HepG2 (cell line): ENCODE results near the gene SLC4A11. TPM values are rescaled to one million over a fixed set of nuclear protein-coding genes. Genes with fewer than 3 reads are reported as not detected.

Source experiments
- AGO2 ChIP-seq: fragments of 200-400 bp; formaldehyde crosslinking; optimal IDR thresholded peaks from 2 replicates; pipeline ENCODE3; 2017; ENCODE audit warnings: mild to moderate bottlenecking, low read depth, low read length, moderate library complexity
- GPBP1L1 ChIP-seq: sonication (generic); formaldehyde crosslinking; IDR thresholded peaks from 2 replicates; pipeline ENCODE4 v1.5.0; 2020; ENCODE audit warnings: mild to moderate bottlenecking, missing genetic modification reagents
- PHB2 ChIP-seq: fragments of 450-650 bp; IDR thresholded peaks from 2 replicates; pipeline ENCODE4 v1.6.1; 2018; ENCODE audit not compliant: partially characterized antibody
- PHF5A ChIP-seq: IDR thresholded peaks from one replicate; pipeline ENCODE4 v1.6.1; 2018; ENCODE audit warnings: low read depth, missing genetic modification reagents; ENCODE audit not compliant: unreplicated experiment
- PRPF4 ChIP-seq: fragments of 200-400 bp; formaldehyde crosslinking; IDR thresholded peaks from 2 replicates; pipeline ENCODE4 v1.6.1; 2016; ENCODE audit warnings: low read length, low read depth; ENCODE audit not compliant: poor library complexity, severe bottlenecking
- ZBTB46 ChIP-seq: sonication (generic); formaldehyde crosslinking; IDR thresholded peaks from 2 replicates; pipeline ENCODE4 v1.4.0; 2020; ENCODE audit warnings: mild to moderate bottlenecking, missing genetic modification reagents, borderline replicate concordance
- ZNF281 ChIP-seq: sonication (generic); formaldehyde crosslinking; IDR thresholded peaks from 2 replicates; pipeline ENCODE4 v1.4.0; 2020; ENCODE audit warnings: missing genetic modification reagents, borderline replicate concordance
- polyA plus RNA-seq, 8 experiments: library from polyadenylated mRNA; depleted of rRNA in 3 of 8; stranded (reverse) in 7 of 8; unstranded in 1 of 8; fragments of >200 nt; fragmentation: Illumina TruSeq in 4 of 8; extraction: Trizol in 4 of 8; gene quantifications; 2 replicates each; pipeline versions ENCODE4 v1.2.1 to v1.2.3, GENCODE V29; 2011 to 2016; ENCODE audit warnings: low read depth in 4 of 8, missing spikeins in 1 of 8, mixed read lengths in 1 of 8; ENCODE audit not compliant: insufficient read depth in 1 of 8
- total RNA-seq, 5 experiments: library from RNA; depleted of rRNA; stranded (reverse); fragments of >200 nt; fragmentation: Illumina TruSeq; extraction: Trizol; gene quantifications; 2 replicates each; pipeline ENCODE4 v1.2.3, GENCODE V29; 2016; ENCODE audit warnings: low read depth in 1 of 5
- TF ChIP-seq, protein P1 (sequence below): IDR thresholded peaks from 2 replicates; pipeline ENCODE4 v1.6.1; 2012; ENCODE audit warnings: low read length, improper control_type of control experiment
- TF ChIP-seq, protein P2 (sequence below): sonication (generic); formaldehyde crosslinking; IDR thresholded peaks from 2 replicates; pipeline ENCODE4 v1.5.0; 2020; ENCODE audit warnings: mild to moderate bottlenecking, missing genetic modification reagents, moderate library complexity
- TF ChIP-seq, protein P3 (sequence below): sonication (generic); formaldehyde crosslinking; IDR thresholded peaks from 2 replicates; pipeline ENCODE4 v1.4.0; 2020; ENCODE audit warnings: low read depth, mild to moderate bottlenecking, missing genetic modification reagents
- TF ChIP-seq, protein P4 (sequence below): sonication (generic); formaldehyde crosslinking; IDR thresholded peaks from 2 replicates; pipeline ENCODE4 v1.5.0; 2020; ENCODE audit warnings: mild to moderate bottlenecking, missing genetic modification reagents, borderline replicate concordance
- TF ChIP-seq, protein P5 (sequence below): IDR thresholded peaks from 2 replicates; pipeline ENCODE4 v1.6.1; 2016; ENCODE audit warnings: missing biosample characterization, missing genetic modification reagents, low read depth

The SLC4A11 gene
- total and polyA plus RNA-seq, 2 of the 13 experiments (the other 11 are each of a cell fraction or from before 2014, with no cell fraction given) = 3.9 to 27.0 TPM

DNA sequence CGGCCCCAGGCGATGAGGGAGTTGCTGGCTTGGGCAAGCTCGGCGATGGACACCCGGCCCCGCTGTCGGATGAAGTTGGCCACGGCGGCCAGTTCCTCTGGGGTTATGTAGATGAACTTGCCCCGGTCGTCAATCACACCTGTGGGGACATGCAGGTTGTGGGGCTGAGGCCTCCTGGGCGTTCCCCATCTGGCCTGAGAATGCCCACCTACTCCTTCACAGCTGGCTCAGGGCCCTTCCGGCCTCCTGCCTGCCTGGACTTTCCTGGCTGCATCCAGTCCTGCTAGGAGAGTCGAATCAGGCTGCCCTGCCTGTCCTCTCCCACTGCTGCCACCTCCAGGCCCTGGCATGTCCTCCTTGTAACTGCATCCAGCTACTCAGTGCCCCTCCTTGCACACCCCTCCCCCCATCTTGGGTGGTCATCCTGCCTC is 48.3 kb downstream of the SLC4A11 start (continued):
- TF ChIP-seq GPBP1L1 (CRISPR knock-in tag) = no peak
- TF ChIP-seq, protein P1, sequence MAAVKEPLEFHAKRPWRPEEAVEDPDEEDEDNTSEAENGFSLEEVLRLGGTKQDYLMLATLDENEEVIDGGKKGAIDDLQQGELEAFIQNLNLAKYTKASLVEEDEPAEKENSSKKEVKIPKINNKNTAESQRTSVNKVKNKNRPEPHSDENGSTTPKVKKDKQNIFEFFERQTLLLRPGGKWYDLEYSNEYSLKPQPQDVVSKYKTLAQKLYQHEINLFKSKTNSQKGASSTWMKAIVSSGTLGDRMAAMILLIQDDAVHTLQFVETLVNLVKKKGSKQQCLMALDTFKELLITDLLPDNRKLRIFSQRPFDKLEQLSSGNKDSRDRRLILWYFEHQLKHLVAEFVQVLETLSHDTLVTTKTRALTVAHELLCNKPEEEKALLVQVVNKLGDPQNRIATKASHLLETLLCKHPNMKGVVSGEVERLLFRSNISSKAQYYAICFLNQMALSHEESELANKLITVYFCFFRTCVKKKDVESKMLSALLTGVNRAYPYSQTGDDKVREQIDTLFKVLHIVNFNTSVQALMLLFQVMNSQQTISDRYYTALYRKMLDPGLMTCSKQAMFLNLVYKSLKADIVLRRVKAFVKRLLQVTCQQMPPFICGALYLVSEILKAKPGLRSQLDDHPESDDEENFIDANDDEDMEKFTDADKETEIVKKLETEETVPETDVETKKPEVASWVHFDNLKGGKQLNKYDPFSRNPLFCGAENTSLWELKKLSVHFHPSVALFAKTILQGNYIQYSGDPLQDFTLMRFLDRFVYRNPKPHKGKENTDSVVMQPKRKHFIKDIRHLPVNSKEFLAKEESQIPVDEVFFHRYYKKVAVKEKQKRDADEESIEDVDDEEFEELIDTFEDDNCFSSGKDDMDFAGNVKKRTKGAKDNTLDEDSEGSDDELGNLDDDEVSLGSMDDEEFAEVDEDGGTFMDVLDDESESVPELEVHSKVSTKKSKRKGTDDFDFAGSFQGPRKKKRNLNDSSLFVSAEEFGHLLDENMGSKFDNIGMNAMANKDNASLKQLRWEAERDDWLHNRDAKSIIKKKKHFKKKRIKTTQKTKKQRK = no peak
- TF ChIP-seq, protein P2, sequence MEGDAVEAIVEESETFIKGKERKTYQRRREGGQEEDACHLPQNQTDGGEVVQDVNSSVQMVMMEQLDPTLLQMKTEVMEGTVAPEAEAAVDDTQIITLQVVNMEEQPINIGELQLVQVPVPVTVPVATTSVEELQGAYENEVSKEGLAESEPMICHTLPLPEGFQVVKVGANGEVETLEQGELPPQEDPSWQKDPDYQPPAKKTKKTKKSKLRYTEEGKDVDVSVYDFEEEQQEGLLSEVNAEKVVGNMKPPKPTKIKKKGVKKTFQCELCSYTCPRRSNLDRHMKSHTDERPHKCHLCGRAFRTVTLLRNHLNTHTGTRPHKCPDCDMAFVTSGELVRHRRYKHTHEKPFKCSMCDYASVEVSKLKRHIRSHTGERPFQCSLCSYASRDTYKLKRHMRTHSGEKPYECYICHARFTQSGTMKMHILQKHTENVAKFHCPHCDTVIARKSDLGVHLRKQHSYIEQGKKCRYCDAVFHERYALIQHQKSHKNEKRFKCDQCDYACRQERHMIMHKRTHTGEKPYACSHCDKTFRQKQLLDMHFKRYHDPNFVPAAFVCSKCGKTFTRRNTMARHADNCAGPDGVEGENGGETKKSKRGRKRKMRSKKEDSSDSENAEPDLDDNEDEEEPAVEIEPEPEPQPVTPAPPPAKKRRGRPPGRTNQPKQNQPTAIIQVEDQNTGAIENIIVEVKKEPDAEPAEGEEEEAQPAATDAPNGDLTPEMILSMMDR (CRISPR knock-in tag) = peak; percentile 37
- TF ChIP-seq ZNF281 = peak; percentile 32; the same call in 1 of the 2 replicates
- TF ChIP-seq AGO2 = peak; percentile 92
- TF ChIP-seq ZBTB46 = no peak
- TF ChIP-seq, protein P3, sequence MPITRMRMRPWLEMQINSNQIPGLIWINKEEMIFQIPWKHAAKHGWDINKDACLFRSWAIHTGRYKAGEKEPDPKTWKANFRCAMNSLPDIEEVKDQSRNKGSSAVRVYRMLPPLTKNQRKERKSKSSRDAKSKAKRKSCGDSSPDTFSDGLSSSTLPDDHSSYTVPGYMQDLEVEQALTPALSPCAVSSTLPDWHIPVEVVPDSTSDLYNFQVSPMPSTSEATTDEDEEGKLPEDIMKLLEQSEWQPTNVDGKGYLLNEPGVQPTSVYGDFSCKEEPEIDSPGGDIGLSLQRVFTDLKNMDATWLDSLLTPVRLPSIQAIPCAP (CRISPR knock-in tag) = no peak
- no peak for TF ChIP-seq PHB2
- TF ChIP-seq, protein P4, sequence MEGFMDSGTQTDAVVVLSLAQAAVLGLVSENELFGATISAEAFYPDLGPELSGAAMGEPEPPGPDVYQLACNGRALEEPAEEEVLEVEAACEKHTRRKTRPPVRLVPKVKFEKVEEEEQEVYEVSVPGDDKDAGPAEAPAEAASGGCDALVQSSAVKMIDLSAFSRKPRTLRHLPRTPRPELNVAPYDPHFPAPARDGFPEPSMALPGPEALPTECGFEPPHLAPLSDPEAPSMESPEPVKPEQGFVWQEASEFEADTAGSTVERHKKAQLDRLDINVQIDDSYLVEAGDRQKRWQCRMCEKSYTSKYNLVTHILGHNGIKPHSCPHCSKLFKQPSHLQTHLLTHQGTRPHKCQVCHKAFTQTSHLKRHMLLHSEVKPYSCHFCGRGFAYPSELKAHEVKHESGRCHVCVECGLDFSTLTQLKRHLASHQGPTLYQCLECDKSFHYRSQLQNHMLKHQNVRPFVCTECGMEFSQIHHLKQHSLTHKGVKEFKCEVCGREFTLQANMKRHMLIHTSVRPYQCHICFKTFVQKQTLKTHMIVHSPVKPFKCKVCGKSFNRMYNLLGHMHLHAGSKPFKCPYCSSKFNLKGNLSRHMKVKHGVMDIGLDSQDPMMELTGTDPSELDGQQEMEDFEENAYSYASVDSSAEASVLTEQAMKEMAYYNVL = no peak
- TF ChIP-seq, protein P5, sequence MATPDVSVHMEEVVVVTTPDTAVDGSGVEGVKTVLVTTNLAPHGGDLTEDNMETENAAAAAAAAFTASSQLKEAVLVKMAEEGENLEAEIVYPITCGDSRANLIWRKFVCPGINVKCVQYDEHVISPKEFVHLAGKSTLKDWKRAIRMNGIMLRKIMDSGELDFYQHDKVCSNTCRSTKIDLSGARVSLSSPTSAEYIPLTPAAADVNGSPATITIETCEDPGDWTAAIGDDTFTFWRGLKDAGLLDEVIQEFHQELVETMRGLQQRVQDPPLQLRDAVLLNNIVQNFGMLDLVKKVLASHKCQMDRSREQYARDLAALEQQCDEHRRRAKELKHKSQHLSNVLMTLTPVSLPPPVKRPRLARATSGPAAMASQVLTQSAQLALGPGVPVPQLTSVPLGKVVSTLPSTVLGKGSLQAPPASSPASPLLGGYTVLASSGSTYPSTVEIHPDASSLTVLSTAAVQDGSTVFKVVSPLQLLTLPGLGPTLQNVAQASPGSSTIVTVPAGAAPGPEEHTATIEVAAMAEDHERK (CRISPR knock-in tag) = no peak
- TF ChIP-seq PHF5A (CRISPR knock-in tag) = no peak
- no peak for TF ChIP-seq PRPF4
